Stimulated activated CD8-positive, alpha-beta memory T cell treated with anti-CD3 and anti-CD28 coated beads, Interleukin-4, amount 100 ng/mL, for 4 hours (primary cell): ENCODE results near the gene ACTL9.
"Not testable (repeated sequence)": the region's sequence is repeated elsewhere in the genome, so short reads cannot be mapped to it uniquely, and the experiment has no call there.

Experiments used
- DNase-seq, 2 donors: peaks; one replicate each; pipeline ENCODE4 v3.0.0-alpha.2; 2020; ENCODE audit warnings: low read depth in 2 of 2, low spot score in 1 of 2

Gene ACTL9

GRCh38 chr19:8698433-8699063 lies at the start of gene ACTL9:
ACTL9 (minus strand) TSS chr19:8698795; CDS start chr19:8698701, 94 bp downstream.
- DNase-seq, result no peak

- not testable (repeated sequence) for DNase-seq
Observed at GRCh38 chr19:8739291-8740065, 40.9 kb upstream of the ACTL9 start.

- DNase-seq, result no peak
Observed at GRCh38 chr19:8738377-8738776, 39.8 kb upstream of the ACTL9 start.

- no peak for DNase-seq
Observed at GRCh38 chr19:8731428-8732169, 33.0 kb upstream of the ACTL9 start.

GRCh38 chr19:8724276-8724675 lies 25.7 kb upstream of the ACTL9 start:
- no peak for DNase-seq

- DNase-seq, result no peak
Observed at GRCh38 chr19:8722032-8722431, 23.4 kb upstream of the ACTL9 start.

GRCh38 chr19:8721334-8721733 lies 22.7 kb upstream of the ACTL9 start, which contains the start of gene OR2Z1:
OR2Z1 (plus strand) TSS chr19:8721634; CDS start chr19:8731029, 9,395 bp downstream.
- no peak for DNase-seq

GRCh38 chr19:8710337-8710736 lies 11.7 kb upstream of the ACTL9 start:
- not testable (repeated sequence) for DNase-seq

GRCh38 chr19:8705742-8706141 lies 7.1 kb upstream of the ACTL9 start:
- no peak for DNase-seq

GRCh38 chr19:8705304-8705703 lies 6.7 kb upstream of the ACTL9 start:
- not testable (repeated sequence) for DNase-seq

- DNase-seq, result no peak
Observed at GRCh38 chr19:8703223-8703622, 4.6 kb upstream of the ACTL9 start.

GRCh38 chr19:8702350-8702749 lies 3.8 kb upstream of the ACTL9 start:
- peak in 1 of 2 donors; percentile 18 for DNase-seq

- DNase-seq, result no peak
Observed at GRCh38 chr19:8700956-8701355, 2.4 kb upstream of the ACTL9 start.

- DNase-seq, result no peak
Observed at GRCh38 chr19:8699908-8700307, 1.3 kb upstream of the ACTL9 start.

GRCh38 chr19:8697671-8698432 lies 743 bp downstream of the ACTL9 start:
- DNase-seq, result no peak

- no peak for DNase-seq
Observed at GRCh38 chr19:8696993-8697392, 1.6 kb downstream of the ACTL9 start.

GRCh38 chr19:8695911-8696310 lies 2.7 kb downstream of the ACTL9 start:
- DNase-seq, result no peak

- DNase-seq, result no peak
Observed at GRCh38 chr19:8695501-8695900, 3.1 kb downstream of the ACTL9 start.

GRCh38 chr19:8690753-8691539 lies 7.6 kb downstream of the ACTL9 start:
- DNase-seq, result no peak

GRCh38 chr19:8688930-8689329 lies 9.7 kb downstream of the ACTL9 start:
- DNase-seq, result no peak
